ENCODE measurements around the gene SCAMP1.

GRCh38 chr5:78506261-78507024, 146.0 kb downstream of the SCAMP1 start:
- TF ChIP-seq SP4 (IDR thresholded peaks at IDR 0.05; ENCODE audit: low read length) (no peak), USF2 (IDR thresholded peaks at IDR 0.05; ENCODE audit: low read length) (no peak), SIX5 (IDR thresholded peaks at IDR 0.05; ENCODE audit: low read depth, low read length) (no peak), CEBPB (IDR thresholded peaks at IDR 0.05; ENCODE audit: low read depth, low read length) (no peak), CREB1 (IDR thresholded peaks at IDR 0.05) (no peak), SP2 (IDR thresholded peaks at IDR 0.05; ENCODE audit: low read length) (no peak), CTCF (IDR thresholded peaks at IDR 0.05; ENCODE audit: control extremely low read depth in 1 of 3, insufficient read depth in 1 of 3, low read depth in 1 of 3, low read length in 3 of 3) (no peak), EZH2 (IDR thresholded peaks at IDR 0.05; ENCODE audit: low read depth, low read length, severe bottlenecking) (no peak), RFX5 (IDR thresholded peaks at IDR 0.05; ENCODE audit: borderline replicate concordance, low read depth, low read length) (no peak), POLR2A (IDR thresholded peaks at IDR 0.05; ENCODE audit: control extremely low read depth in 1 of 2, low read depth in 2 of 2, low read length in 2 of 2) (no peak), KDM1A (IDR thresholded peaks at IDR 0.05; ENCODE audit: borderline replicate concordance, low read length) (no peak)
